Ramos (cell line): ENCODE data around the gene AVPI1.
"Not testable (repeated sequence)": the region's sequence is repeated elsewhere in the genome, so short reads cannot be mapped to it uniquely, and the experiment has no call there.

Experiments
- in situ Hi-C: fragments of 300-500 bp; cut with MboI; formaldehyde crosslinking; loops from one replicate; pipeline ENCODE4 v1.14.3; 2022; ENCODE audit warnings: low sequenced_read_pairs; ENCODE audit not compliant: unreplicated experiment

The AVPI1 gene

GRCh38 chr10:97642471-97643159, 44.4 kb downstream of the AVPI1 start:
- in situ Hi-C loops = not testable (repeated sequence)

- in situ Hi-C loops = no loop called here
Measured at GRCh38 chr10:97640868-97641811, 45.9 kb downstream of the AVPI1 start.

GRCh38 chr10:97640174-97640867, 46.7 kb downstream of the AVPI1 start, which contains the start of gene PI4K2A:
TSS of gene PI4K2A (plus strand) at chr10:97640671. CDS start at chr10:97640743, 72 bp downstream.
- in situ Hi-C loops = no loop called here

- in situ Hi-C loops = not testable (repeated sequence)
Measured at GRCh38 chr10:97639090-97639489, 48.0 kb downstream of the AVPI1 start.

- in situ Hi-C loops = no loop called here
Measured at GRCh38 chr10:97635577-97635976, 51.5 kb downstream of the AVPI1 start.

- in situ Hi-C loops = no loop called here
Measured at GRCh38 chr10:97633921-97634320, 53.1 kb downstream of the AVPI1 start.

GRCh38 chr10:97632949-97633884, 53.8 kb downstream of the AVPI1 start, which contains the start of gene MORN4:
TSS of gene MORN4 (minus strand) at chr10:97633500. CDS start at chr10:97619653, 13,847 bp downstream.
- in situ Hi-C loops = no loop called here

- in situ Hi-C loops = no loop called here
Measured at GRCh38 chr10:97631098-97631497, 55.9 kb downstream of the AVPI1 start.

- in situ Hi-C loops = no loop called here
Measured at GRCh38 chr10:97629289-97629688, 57.8 kb downstream of the AVPI1 start.

GRCh38 chr10:97628228-97628627, 58.8 kb downstream of the AVPI1 start:
- in situ Hi-C loops = no loop called here

- in situ Hi-C loops = no loop called here
Measured at GRCh38 chr10:97627731-97628130, 59.3 kb downstream of the AVPI1 start.
